Amygdala (tissue), 56 donors: ENCODE measurements around the gene BMPER.
A peak's percentile ranks its signal among the peaks of the same experiment; 100 is the strongest.

Experiments used
- DNase-seq, 56 donors: peaks; one replicate each; lab custom pipeline; 2025; lab: John Stamatoyannopoulos, UW

The BMPER gene

GRCh38 chr7:33961948-33962347 is 56.6 kb downstream of the BMPER start:
- no peak for DNase-seq

- DNase-seq: no peak
These were observed 59.3 kb downstream of the BMPER start for GRCh38 chr7:33964417-33965182.

DNA sequence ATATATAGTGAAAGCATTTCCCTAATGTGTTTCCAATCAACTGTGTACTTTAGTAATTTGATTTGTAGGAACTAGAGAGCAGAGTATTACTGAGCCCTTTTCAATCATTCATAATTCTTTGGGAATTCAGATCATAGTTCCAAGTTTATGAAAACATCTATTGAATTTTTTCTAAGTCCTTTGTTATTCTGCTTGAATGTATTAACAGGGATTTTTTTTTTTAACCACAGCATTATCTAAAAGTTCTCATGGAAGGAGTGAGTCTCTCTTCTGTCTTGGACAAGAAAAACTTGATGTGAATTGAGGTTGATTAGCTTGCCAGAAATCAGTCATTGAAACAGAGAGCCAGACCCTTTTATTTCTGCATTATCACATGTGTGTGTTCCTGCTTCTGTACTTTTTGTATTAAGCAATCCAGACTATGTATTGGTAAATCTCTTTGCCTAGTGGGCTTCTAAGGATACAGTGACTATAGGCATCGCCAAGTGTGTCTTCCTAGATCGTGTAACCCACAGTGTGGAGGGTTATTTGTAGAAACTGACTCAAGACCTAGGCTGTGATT is 59.9 kb downstream of the BMPER start:
- DNase-seq: no peak

GRCh38 chr7:33968591-33968990 is 63.3 kb downstream of the BMPER start:
- DNase-seq: no peak

DNA sequence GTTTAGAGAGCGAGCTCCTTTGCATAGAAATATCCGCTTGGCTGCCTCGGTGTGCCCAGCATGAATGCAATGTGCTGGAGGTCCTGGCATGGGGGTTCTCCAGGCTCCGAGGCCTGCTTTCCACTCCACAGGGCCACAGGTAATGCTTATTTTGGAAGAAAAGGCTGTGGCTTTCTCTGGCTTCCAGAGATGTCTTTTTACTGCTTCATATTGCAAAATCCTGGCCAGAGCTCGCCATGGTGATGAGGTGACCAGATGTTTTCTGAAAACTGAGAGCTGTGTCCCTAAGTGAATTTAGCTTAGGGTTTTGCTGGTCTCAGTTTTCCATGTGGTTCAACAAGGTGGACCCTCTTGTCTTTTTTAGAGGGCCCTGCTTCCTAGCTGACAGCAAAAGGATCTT is 65.2 kb downstream of the BMPER start:
- DNase-seq: no peak

GRCh38 chr7:33971106-33971505 is 65.8 kb downstream of the BMPER start:
- DNase-seq: no peak

DNA sequence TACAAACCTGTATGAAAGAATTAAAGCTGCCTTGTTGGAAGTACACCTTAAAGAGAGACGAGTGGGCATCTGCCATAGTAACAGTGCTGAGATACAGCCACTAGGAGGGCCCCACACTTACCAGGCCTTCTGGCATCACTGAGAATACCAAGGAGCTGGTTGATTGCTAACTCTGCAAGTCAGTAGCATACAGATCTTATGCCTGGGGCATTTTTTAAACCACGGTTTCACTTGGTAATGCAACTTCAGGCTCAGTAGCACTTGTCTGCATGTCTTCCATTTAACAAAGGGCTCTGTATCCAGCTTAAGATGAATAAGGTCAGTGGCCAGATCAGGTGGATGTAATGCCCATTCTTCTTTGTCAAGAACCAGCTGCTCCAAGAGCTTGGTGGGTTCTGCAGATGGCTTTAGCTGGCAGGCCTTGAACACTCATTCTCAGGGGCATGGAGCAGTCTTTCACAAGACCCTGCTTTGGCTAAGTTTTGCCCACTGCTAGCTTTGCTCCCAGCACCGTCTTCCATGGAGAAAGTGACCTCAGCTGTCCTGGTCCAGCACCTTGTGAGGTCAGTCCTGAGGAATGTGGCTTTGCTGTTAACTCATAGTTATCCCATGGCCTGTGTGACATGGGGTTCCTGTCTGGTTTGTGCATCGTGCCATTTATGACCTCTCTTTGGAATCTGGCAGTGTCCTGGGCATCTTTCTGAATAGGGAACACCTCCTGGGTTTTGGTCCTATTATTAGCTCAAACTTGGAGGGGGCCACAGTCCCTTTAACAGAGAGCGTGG is 68.1 kb downstream of the BMPER start:
- no peak for DNase-seq

- DNase-seq: no peak
These were observed 74.0 kb downstream of the BMPER start for GRCh38 chr7:33979300-33979806.

DNA sequence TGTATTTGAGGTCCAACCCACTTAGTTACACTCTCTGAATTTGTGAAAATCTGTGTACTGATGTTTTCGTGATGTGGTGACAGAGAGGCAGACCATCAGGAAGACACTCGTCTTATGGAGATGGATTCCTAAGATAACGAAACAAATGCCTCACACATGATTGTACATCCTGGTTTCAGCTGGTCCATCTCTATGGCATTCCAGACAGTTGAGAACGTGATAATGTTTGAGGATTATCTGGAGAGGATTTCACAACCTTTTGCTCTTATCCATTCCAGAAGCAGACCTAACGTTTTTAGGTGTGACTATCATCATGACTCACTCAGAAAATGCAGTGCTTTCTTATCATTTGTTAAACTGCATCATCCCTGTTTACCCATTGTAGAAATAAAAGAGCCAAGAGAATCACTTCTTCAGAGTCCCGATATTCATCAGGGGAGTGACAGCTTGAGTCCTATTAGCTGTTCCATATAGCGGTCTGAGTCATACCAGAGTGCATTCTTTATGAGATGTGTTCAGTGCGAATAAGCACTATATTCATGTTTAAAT is 74.5 kb downstream of the BMPER start:
- no peak for DNase-seq

DNA sequence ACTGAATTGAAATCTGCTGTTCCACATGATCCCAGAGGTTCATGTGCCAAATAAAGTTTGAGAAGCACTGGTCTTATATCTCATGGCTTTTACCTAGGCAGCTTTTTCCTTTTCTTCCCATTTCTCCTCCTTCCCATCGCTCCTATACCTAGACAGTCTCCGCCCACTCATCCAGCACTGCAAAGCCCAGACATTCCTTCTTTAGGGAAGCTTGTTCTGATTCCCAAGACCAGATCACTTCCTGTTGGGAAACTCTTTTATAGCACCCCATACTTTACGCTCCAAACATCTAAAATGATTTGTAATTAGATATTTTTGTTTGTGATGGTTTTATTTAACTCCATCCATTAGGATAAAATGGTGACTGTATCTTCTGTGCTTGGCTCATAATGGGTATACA is 75.9 kb downstream of the BMPER start:
- no peak for DNase-seq

GRCh38 chr7:33981671-33982424 is 76.5 kb downstream of the BMPER start:
- DNase-seq: no peak

GRCh38 chr7:33982425-33982786 is 77.1 kb downstream of the BMPER start:
- no peak for DNase-seq

DNA sequence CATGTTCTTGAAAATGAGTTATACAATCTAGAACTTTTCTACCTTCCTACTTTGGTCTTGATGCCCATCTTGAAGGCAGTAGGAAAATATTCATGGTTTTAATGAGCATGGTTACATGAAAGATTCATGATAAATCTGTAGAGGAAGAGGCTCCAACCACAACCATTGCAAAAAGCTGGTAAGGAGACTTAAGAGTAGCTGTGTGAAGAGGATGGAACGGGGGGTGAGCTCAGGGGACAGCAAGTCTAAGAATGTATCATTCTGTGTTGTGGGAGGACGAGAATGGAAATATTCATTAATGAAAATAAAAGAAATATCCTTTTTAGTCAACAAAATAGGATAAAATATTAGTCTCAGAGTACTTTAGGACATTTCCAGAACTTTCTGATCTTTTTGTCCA is 81.1 kb downstream of the BMPER start:
- no peak for DNase-seq

DNA sequence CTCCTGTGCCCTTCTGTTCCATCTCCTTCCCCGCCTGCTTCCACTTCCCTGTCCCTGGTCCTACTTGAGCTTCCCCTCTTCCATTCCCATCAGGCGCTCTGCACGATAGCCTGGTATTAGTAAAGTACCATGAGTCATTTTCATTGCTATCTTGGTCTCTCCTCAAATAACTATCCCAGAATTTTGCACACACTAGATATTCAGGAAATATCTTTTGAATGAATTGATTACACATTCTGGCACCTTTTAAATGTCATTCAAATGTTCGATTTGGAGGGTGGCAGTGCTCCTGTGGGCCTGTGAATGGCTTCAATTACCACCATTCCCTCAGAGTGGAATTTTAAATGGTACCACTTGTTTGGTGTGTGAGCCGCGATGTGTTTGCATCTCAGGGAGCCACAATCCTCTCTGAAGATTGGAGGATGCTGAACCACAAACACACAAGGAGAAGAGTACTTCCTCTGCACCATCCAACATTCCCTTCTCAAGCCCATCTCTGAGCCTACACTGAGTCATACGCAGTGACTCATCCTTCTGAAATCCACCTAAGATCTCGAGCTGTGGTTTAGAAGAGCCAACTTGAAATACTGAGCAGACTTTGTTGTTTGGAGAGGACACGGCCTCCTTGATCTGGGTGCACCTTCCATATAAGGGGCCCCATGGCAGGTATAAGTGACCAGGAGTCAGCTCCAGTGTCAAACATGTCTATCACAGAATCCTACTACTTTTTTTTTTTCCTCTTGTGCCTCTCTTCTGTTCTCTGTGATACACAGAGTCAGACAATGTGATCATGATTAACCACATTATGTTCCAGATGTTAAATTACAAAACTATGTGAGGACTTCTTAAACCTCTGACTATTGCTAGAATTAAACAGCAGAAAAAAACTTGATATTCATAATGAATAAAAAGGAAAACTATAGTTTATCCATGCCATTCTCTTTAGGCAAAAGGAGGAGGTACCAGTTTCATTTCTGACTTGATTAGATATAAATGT is 81.9 kb downstream of the BMPER start:
- peak in 3 of 56 donors; percentile 2 to 12 (median 11) for DNase-seq

GRCh38 chr7:33996899-33997298 is 91.6 kb downstream of the BMPER start:
- DNase-seq: no peak

- no peak for DNase-seq
These were observed 93.1 kb downstream of the BMPER start for GRCh38 chr7:33998476-33998875.

GRCh38 chr7:34011017-34011695 is 105.8 kb downstream of the BMPER start:
- DNase-seq: no peak

DNA sequence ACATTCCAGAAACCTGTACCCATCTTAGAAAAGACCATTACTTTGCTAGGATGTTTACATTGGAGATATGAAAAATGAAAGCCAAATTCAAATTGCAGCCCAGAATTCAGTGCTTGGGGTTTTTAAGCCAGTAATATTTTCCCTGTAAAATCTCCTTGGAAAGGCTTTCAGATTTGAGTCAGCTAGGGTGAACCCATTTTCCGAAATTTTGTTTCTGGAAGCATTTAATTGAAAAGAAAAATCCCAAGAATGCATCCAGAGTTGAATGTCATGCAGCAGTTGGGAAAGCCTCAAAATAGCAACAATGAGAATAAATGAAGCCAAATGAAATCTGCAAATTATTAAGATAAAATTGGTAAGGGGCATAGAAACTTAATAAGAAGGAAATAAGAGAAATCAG is 106.4 kb downstream of the BMPER start:
- no peak for DNase-seq

DNA sequence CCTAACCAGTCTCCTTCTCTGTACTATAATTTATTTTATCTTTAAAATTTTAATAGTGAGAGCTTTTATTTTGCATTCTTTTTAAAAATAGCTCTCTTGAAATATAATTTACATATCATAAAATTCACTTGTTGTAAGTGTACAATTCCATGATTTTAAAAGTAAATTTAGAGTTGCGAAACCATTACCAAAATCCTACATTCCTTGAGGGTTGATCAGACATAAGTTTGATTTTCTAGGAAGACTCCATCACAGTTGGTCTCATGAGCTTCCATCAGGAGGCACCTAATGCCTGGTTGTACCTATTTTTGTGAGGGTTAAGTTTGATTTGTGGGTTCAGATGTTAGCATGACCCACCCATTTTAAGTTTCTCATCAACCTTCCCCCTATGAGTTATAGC is 108.1 kb downstream of the BMPER start:
- DNase-seq: no peak
